HFF-Myc (cell line): ENCODE results near the gene AMBRA1.

Experiments
- DNase-seq: peaks from one replicate; pipeline ENCODE4 v3.0.0-alpha.2; 2011; ENCODE audit warnings: low read depth; ENCODE audit errors: extremely low read depth
- H3K4me3 ChIP-seq: replicated peaks from 2 replicates; pipeline ENCODE4 v1.5.1; 2011; ENCODE audit warnings: low read depth, mild to moderate bottlenecking, control low read depth, low read length
- CTCF ChIP-seq: IDR thresholded peaks from 2 replicates; pipeline ENCODE4 v1.5.1; 2012; ENCODE audit warnings: mild to moderate bottlenecking, low read depth, low read length, control low read depth; ENCODE audit errors: missing control alignments

AMBRA1 gene

GRCh38 chr11:46601129-46601528, 7.3 kb upstream of the AMBRA1 start:
- H3K4me3 ChIP-seq, result no peak overlapping the region
- TF ChIP-seq CTCF, result no peak
- no peak for DNase-seq

GRCh38 chr11:46600194-46600960, 6.6 kb upstream of the AMBRA1 start:
- no peak overlapping the region for H3K4me3 ChIP-seq
- no peak for TF ChIP-seq CTCF

GRCh38 chr11:46599340-46600193, 5.7 kb upstream of the AMBRA1 start:
- DNase-seq, result no peak
- TF ChIP-seq CTCF, result no peak

More at GRCh38 chr11:46600194-46600960, 6.6 kb upstream of the AMBRA1 start:
- DNase-seq, result no peak

GRCh38 chr11:46597609-46598219, 3.9 kb upstream of the AMBRA1 start:
- TF ChIP-seq CTCF, result no peak
- DNase-seq, result no peak
- no peak overlapping the region for H3K4me3 ChIP-seq

More at GRCh38 chr11:46599340-46600193, 5.7 kb upstream of the AMBRA1 start:
- no peak overlapping the region for H3K4me3 ChIP-seq

GRCh38 chr11:46597155-46597554, 3.3 kb upstream of the AMBRA1 start:
- no peak overlapping the region for H3K4me3 ChIP-seq
- no peak for TF ChIP-seq CTCF
- DNase-seq, result no peak

- H3K4me3 ChIP-seq, result no peak overlapping the region
- no peak for DNase-seq
- TF ChIP-seq CTCF, result no peak
Measured at GRCh38 chr11:46594785-46595184, 962 bp upstream of the AMBRA1 start.
